ENCODE results near the gene ONECUT3. TPM values are rescaled to one million over a fixed set of nuclear protein-coding genes. Genes with fewer than 3 reads are reported as not detected.

ONECUT3 gene
- total and polyA plus RNA-seq, 9 of the 15 experiments (the other 6 are each of a cell fraction or from before 2014, with no cell fraction given) = not detected

GRCh38 chr19:1725100-1726064, 27.9 kb upstream of the ONECUT3 start (continued):
- peak; percentile 33 for TF ChIP-seq CTCFL (IDR thresholded peaks at IDR 0.05; ENCODE audit: borderline replicate concordance, insufficient read depth, low read depth, low read length, poor library complexity, severe bottlenecking)

GRCh38 chr19:1728816-1729567, 24.3 kb upstream of the ONECUT3 start:
- FAIRE-seq (no peak), ATAC-seq (no peak), DNase-seq (ENCODE audit: extremely low read depth in 1 of 4, low spot score in 3 of 4) (no peak)
- no TSS peak for BruUV-seq (replicated peaks)
- no peaks in the 10 kb centered on the region for H3K9me1 ChIP-seq (ENCODE audit: control insufficient read depth, insufficient read depth, low read length)
- no peak overlapping the region for H3K4me3 ChIP-seq
- WGBS (ENCODE audit: insufficient coverage, low coverage, missing lambda C conversion rate) = 53% methylated on average over 32 of the region's 33 CpGs
- H2AFZ ChIP-seq (ENCODE audit: low read depth, low read length) = no peak overlapping the region
- ChIA-PET POLR2A (no interaction called here), CTCF (ENCODE audit: low intra/inter-chr PET ratio) (no interaction called here)
- TF ChIP-seq KDM1A (IDR thresholded peaks at IDR 0.05) = peak in 1 of 2 experiments; percentile 24; a peak in 1 of 4 replicates
- TF ChIP-seq SMARCA4 (IDR thresholded peaks at IDR 0.05) = no peak
- H3K36me3 ChIP-seq (ENCODE audit: control insufficient read depth, insufficient read depth, low read length) = no peaks in the 10 kb centered on the region
- no peak overlapping the region for H3K27ac ChIP-seq (ENCODE audit: extremely low read depth, low read depth, low read length)
- H3K9ac ChIP-seq (ENCODE audit: insufficient read depth in 1 of 2, low read depth in 2 of 2, low read length in 2 of 2) = no peak overlapping the region
- no peak overlapping the region for H3K4me2 ChIP-seq (ENCODE audit: insufficient read depth, low read length)
- peaks cover 2 to 23% of the 10 kb centered on the region in 2 experiments; a peak in 3 of 5 replicates for H3K4me1 ChIP-seq (replicated peaks in 1 of 2; ENCODE audit: control insufficient read depth in 2 of 2, insufficient read depth in 2 of 2, low read length in 2 of 2)
- no peaks in the 10 kb centered on the region for H4K20me1 ChIP-seq (replicated peaks; ENCODE audit: control insufficient read depth, insufficient read depth, low read length)
- H3K9me3 ChIP-seq (replicated peaks; ENCODE audit: control insufficient read depth, insufficient read depth, low read depth, low read length) = no peaks in the 10 kb centered on the region
- intact Hi-C loops (cut with micrococcal nuclease) (no loop called here), in situ Hi-C loops (cut with MboI) (no loop called here)
- no peaks in the 10 kb centered on the region for H3K79me2 ChIP-seq (ENCODE audit: control insufficient read depth, insufficient read depth, low read length)
- H3K27me3 ChIP-seq (ENCODE audit: control insufficient read depth in 2 of 2, insufficient read depth in 2 of 2, low read length in 2 of 2) = peaks cover 10 to 48% of the 10 kb centered on the region in 2 experiments; a peak in 4 of 5 replicates
